SK-N-SH (cell line): ENCODE data around the gene TRIM62. TPM values are rescaled to one million over a fixed set of nuclear protein-coding genes. Genes with fewer than 3 reads are reported as not detected.

ENCODE experiments used
- CTCF ChIA-PET: fragments of 300-600, 350-600 bp; formaldehyde crosslinking; extraction: SDS; loops from one replicate; lab custom pipeline; 2021; lab: Yijun Ruan, JAX
- POLR2A ChIA-PET: fragments of 350-600 bp; sonication (Branson Sonifier 250); formaldehyde crosslinking; extraction: SDS; loops from one replicate; lab custom pipeline; 2020; ENCODE audit warnings: antibody characterized with exemption, inconsistent platforms; lab: Yijun Ruan, JAX
- DNase-seq: peaks from one replicate; pipeline ENCODE4 v3.0.0; 2012
- H2AFZ ChIP-seq: fragments of 200-600 bp; sonication (generic); 2 replicates; pipeline ENCODE4 v1.8.1; 2016; ENCODE audit warnings: antibody characterized with exemption, mild to moderate bottlenecking, low read depth
- H3F3A ChIP-seq: fragments of 200-600 bp; sonication (generic); replicated peaks from 2 replicates; pipeline ENCODE3; 2016; ENCODE audit warnings: antibody characterized with exemption, mild to moderate bottlenecking; ENCODE audit not compliant: insufficient read depth
- H3K27ac ChIP-seq, 2 experiments: fragments of 200-500 bp in 1 of 2; fragments of 200-600 bp in 1 of 2; sonication (Bioruptor generic) in 1 of 2; sonication (generic), shearing (Covaris generic) in 1 of 2; 2 replicates each; pipeline versions ENCODE4 v1.5.1 to v1.6.1; 2014 to 2016; ENCODE audit warnings: low read depth in 2 of 2, inconsistent platforms in 1 of 2, low read length in 1 of 2, mild to moderate bottlenecking in 1 of 2, mixed read lengths in 1 of 2
- H3K27me3 ChIP-seq: fragments of 200-600 bp; sonication (generic), shearing (Covaris generic); 2 replicates; pipeline ENCODE4 v1.6.1; 2016; ENCODE audit warnings: mixed run types; ENCODE audit not compliant: insufficient read depth
- H3K36me3 ChIP-seq, 2 experiments: fragments of 200-500 bp in 1 of 2; fragments of 200-600 bp in 1 of 2; sonication (Bioruptor generic) in 1 of 2; sonication (generic) in 1 of 2; replicated peaks in 1 of 2; 2 replicates each; pipeline versions ENCODE3 to v1.5.1; 2014 to 2016; ENCODE audit warnings: low read length in 1 of 2, mild to moderate bottlenecking in 1 of 2; ENCODE audit not compliant: insufficient read depth in 2 of 2, control insufficient read depth in 1 of 2
- H3K4me1 ChIP-seq, 2 experiments: fragments of 200-500 bp in 1 of 2; fragments of 200-600 bp in 1 of 2; sonication (Bioruptor generic) in 1 of 2; sonication (generic), shearing (Covaris generic) in 1 of 2; 2 replicates each; pipeline versions ENCODE4 v1.5.1 to v1.6.1; 2014 to 2016; ENCODE audit warnings: low read depth in 1 of 2, low read length in 1 of 2, mixed run types in 1 of 2; ENCODE audit not compliant: insufficient read depth in 2 of 2, control insufficient read depth in 1 of 2
- H3K4me2 ChIP-seq: fragments of 200-600 bp; sonication (generic), shearing (Covaris generic); 2 replicates; pipeline ENCODE4 v1.6.1; 2017; ENCODE audit warnings: mixed run types
- H3K4me3 ChIP-seq, 2 experiments: fragments of 200-500 bp in 1 of 2; fragments of 200-600 bp in 1 of 2; sonication (Bioruptor generic) in 1 of 2; sonication (generic), shearing (Covaris generic) in 1 of 2; 2 replicates each; pipeline versions ENCODE4 v1.5.1 to v1.8.1; 2014 to 2016; ENCODE audit warnings: low read depth in 2 of 2, inconsistent platforms in 1 of 2, low read length in 1 of 2, mild to moderate bottlenecking in 1 of 2, mixed read lengths in 1 of 2, moderate library complexity in 1 of 2
- H3K79me2 ChIP-seq: fragments of 200-600 bp; sonication (generic); 2 replicates; pipeline ENCODE4 v1.8.1; 2017; ENCODE audit warnings: mild to moderate bottlenecking; ENCODE audit not compliant: insufficient read depth
- H3K9ac ChIP-seq: fragments of 200-600 bp; sonication (generic); 2 replicates; pipeline ENCODE4 v1.6.1; 2017; ENCODE audit warnings: mixed run types
- H3K9me2 ChIP-seq: fragments of 200-600 bp; sonication (generic); 2 replicates; pipeline ENCODE4 v1.6.1; 2017; ENCODE audit warnings: mixed run types
- H3K9me3 ChIP-seq: fragments of 200-600 bp; sonication (generic); 2 replicates; pipeline ENCODE4 v1.6.1; 2017; ENCODE audit warnings: mixed run types, mild to moderate bottlenecking, moderate library complexity
- H4K20me1 ChIP-seq: fragments of 200-600 bp; sonication (generic); 2 replicates; pipeline ENCODE4 v1.6.1; 2017; ENCODE audit warnings: mild to moderate bottlenecking, mixed run types; ENCODE audit not compliant: insufficient read depth
- CHD2 ChIP-seq: fragments of 150-350 bp; IDR thresholded peaks from 2 replicates; pipeline ENCODE4 v1.6.1; 2018; ENCODE audit warnings: low read length; ENCODE audit not compliant: partially characterized antibody
- EP300 ChIP-seq, 2 experiments: IDR thresholded peaks; 2 replicates each; pipeline versions ENCODE4 v1.4.0 to v1.6.1; 2012; ENCODE audit warnings: borderline replicate concordance in 1 of 2, low read depth in 1 of 2, low read length in 1 of 2
- EZH2phosphoT487 ChIP-seq: fragments of 200-600 bp; sonication (generic); IDR thresholded peaks from 2 replicates; pipeline ENCODE4 v1.6.1; 2017; ENCODE audit warnings: low read depth, mixed run types, mild to moderate bottlenecking, antibody characterized with exemption, moderate library complexity, borderline replicate concordance
- FOSL2 ChIP-seq: IDR thresholded peaks from 2 replicates; pipeline ENCODE4 v1.4.0; 2012; ENCODE audit warnings: low read depth, mild to moderate bottlenecking, moderate library complexity, borderline replicate concordance
- GABPA ChIP-seq: IDR thresholded peaks from 2 replicates; pipeline ENCODE4 v1.4.0; 2012; ENCODE audit warnings: low read depth, mild to moderate bottlenecking
- MAX ChIP-seq: IDR thresholded peaks from 2 replicates; pipeline ENCODE4 v1.4.0; 2012; ENCODE audit warnings: low read depth
- MXI1 ChIP-seq: IDR thresholded peaks from 2 replicates; pipeline ENCODE4 v1.6.1; 2012; ENCODE audit warnings: mild to moderate bottlenecking, low read depth, low read length, improper control_type of control experiment
- NFIC ChIP-seq: IDR thresholded peaks from 2 replicates; pipeline ENCODE4 v1.4.0; 2012; ENCODE audit warnings: borderline replicate concordance
- NRF1 ChIP-seq: IDR thresholded peaks from 2 replicates; pipeline ENCODE4 v1.6.1; 2012; ENCODE audit warnings: low read depth, mild to moderate bottlenecking, low read length
- RAD21 ChIP-seq: IDR thresholded peaks from 2 replicates; pipeline ENCODE4 v1.6.1; 2012; ENCODE audit warnings: mild to moderate bottlenecking, low read length
- RCOR1 ChIP-seq: fragments of 150-350 bp; IDR thresholded peaks from 2 replicates; pipeline ENCODE4 v1.6.1; 2017; ENCODE audit warnings: antibody characterized with exemption, low read length
- SMC3 ChIP-seq: IDR thresholded peaks from 2 replicates; pipeline ENCODE4 v1.6.1; 2012; ENCODE audit warnings: low read depth, low read length, improper control_type of control experiment
- TAF1 ChIP-seq: IDR thresholded peaks from 2 replicates; pipeline ENCODE4 v1.6.1; 2012; ENCODE audit warnings: low read depth, mild to moderate bottlenecking, low read length, moderate library complexity, borderline replicate concordance
- TCF12 ChIP-seq: IDR thresholded peaks from 2 replicates; pipeline ENCODE4 v1.4.0; 2012
- TEAD4 ChIP-seq: IDR thresholded peaks from 2 replicates; pipeline ENCODE4 v1.4.0; 2012; ENCODE audit warnings: mild to moderate bottlenecking, borderline replicate concordance; ENCODE audit not compliant: insufficient read depth
- USF1 ChIP-seq: IDR thresholded peaks from 2 replicates; pipeline ENCODE4 v1.4.0; 2012; ENCODE audit warnings: low read depth, borderline replicate concordance
- YY1 ChIP-seq: IDR thresholded peaks from 2 replicates; pipeline ENCODE4 v1.4.0; 2012; ENCODE audit warnings: low read depth, mild to moderate bottlenecking
- ZBTB33 ChIP-seq: IDR thresholded peaks from 2 replicates; pipeline ENCODE4 v1.4.0; 2012; ENCODE audit warnings: low read depth, borderline replicate concordance
- WGBS: methylation state at CpG from one replicate; pipeline ENCODE4 v1.1.6; 2017; ENCODE audit warnings: low lambda C conversion rate; 5-methylcytosine and 5-hydroxymethylcytosine counted together
- polyA plus RNA-seq, 3 experiments: library from polyadenylated mRNA; depleted of rRNA; stranded (reverse); fragments of >200 nt; gene quantifications; 2 replicates each; pipeline ENCODE4 v1.2.3, GENCODE V29; 2012
- TF ChIP-seq, protein P1 (sequence below): fragments of 150-350 bp; IDR thresholded peaks from 2 replicates; pipeline ENCODE4 v1.6.1; 2016; ENCODE audit warnings: mild to moderate bottlenecking, low read depth, low read length

Gene TRIM62
- polyA plus RNA-seq, 1 of the 3 experiments (the other 2 are of a cell fraction), result 4.4 TPM

DNA sequence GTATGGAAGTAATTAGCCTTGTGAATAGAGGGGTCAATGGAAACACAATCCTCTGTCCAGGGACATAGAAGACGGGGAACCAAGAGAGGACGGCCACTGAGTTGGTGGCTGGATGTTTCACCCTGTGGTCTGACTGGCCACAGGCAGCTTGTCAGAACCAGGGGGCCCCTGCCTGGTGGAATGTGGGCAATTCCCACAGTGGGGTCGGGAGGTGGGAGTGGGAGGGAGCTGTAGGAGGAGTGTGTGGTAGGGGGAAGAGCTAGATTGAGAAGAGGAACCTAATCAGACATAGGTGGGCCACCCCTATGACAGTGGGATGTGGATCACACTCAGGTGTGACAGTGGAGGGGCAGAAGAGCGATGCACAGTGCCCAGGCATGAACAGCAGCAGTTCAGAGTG is 31.3 kb downstream of the TRIM62 start:
- no peaks in the 10 kb centered on the region for H3K9me3 ChIP-seq
- no peaks in the 10 kb centered on the region for H3K27me3 ChIP-seq
- POLR2A ChIA-PET, result interaction anchor here (1.2 kb wide), 1 partner anchor 22 kb away, joined by 3 read pairs; no protein-coding TSS in a partner anchor
- CTCF ChIA-PET, result interaction anchor here (0.6 to 1.3 kb wide), 4 partner anchors 11 to 463 kb away, joined by 3 to 7 read pairs (median 3); no protein-coding TSS in a partner anchor
- DNase-seq, result no peak
- no peaks in the 10 kb centered on the region for H3F3A ChIP-seq
- H3K36me3 ChIP-seq, result peaks cover 0 to 19% of the 10 kb centered on the region in 2 experiments
- H3K4me1 ChIP-seq, result peaks cover 0 to 24% of the 10 kb centered on the region in 2 experiments; a peak in 1 of 4 replicates
- 84% methylated on average over 4 of the region's 4 CpGs for WGBS
- H3K9ac ChIP-seq, result no peak overlapping the region
- TF ChIP-seq FOSL2 (no peak), ZBTB33 (no peak), RAD21 (no peak), TAF1 (no peak), MAX (no peak), RCOR1 (no peak), USF1 (no peak), EZH2phosphoT487 (no peak)
- TF ChIP-seq, protein P1, sequence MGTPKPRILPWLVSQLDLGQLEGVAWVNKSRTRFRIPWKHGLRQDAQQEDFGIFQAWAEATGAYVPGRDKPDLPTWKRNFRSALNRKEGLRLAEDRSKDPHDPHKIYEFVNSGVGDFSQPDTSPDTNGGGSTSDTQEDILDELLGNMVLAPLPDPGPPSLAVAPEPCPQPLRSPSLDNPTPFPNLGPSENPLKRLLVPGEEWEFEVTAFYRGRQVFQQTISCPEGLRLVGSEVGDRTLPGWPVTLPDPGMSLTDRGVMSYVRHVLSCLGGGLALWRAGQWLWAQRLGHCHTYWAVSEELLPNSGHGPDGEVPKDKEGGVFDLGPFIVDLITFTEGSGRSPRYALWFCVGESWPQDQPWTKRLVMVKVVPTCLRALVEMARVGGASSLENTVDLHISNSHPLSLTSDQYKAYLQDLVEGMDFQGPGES, result no peak
- no peak overlapping the region for H3K27ac ChIP-seq
- no peak overlapping the region for H3K4me2 ChIP-seq
- no peak overlapping the region for H2AFZ ChIP-seq
- no peak overlapping the region for H3K4me3 ChIP-seq
- no peaks in the 10 kb centered on the region for H3K79me2 ChIP-seq
- H3K9me2 ChIP-seq, result no peaks in the 10 kb centered on the region
- no peaks in the 10 kb centered on the region for H4K20me1 ChIP-seq

- H2AFZ ChIP-seq, result no peak overlapping the region
- POLR2A ChIA-PET, result no interaction called here
- H3K4me3 ChIP-seq, result no peak overlapping the region
- no peaks in the 10 kb centered on the region for H3K9me3 ChIP-seq
- H3K27ac ChIP-seq, result no peak overlapping the region
- H3F3A ChIP-seq, result no peaks in the 10 kb centered on the region
- CTCF ChIA-PET, result interaction anchor here (0.9 to 1.3 kb wide), 3 partner anchors 10 to 464 kb away, joined by 3 to 7 read pairs (median 3); no protein-coding TSS in a partner anchor
- 90% methylated on average over 7 of the region's 7 CpGs for WGBS
- DNase-seq, result no peak
- no peaks in the 10 kb centered on the region for H4K20me1 ChIP-seq
- H3K4me2 ChIP-seq, result no peak overlapping the region
- H3K9ac ChIP-seq, result no peak overlapping the region
- no peaks in the 10 kb centered on the region for H3K9me2 ChIP-seq
- H3K4me1 ChIP-seq, result peaks cover 0 to 24% of the 10 kb centered on the region in 2 experiments; a peak in 1 of 4 replicates
- H3K36me3 ChIP-seq, result peaks cover 0 to 20% of the 10 kb centered on the region in 2 experiments
- H3K27me3 ChIP-seq, result no peaks in the 10 kb centered on the region
- H3K79me2 ChIP-seq, result no peaks in the 10 kb centered on the region
- TF ChIP-seq NRF1 (no peak), TAF1 (no peak), CHD2 (no peak), GABPA (no peak), TEAD4 (no peak), SMC3 (no peak), MXI1 (no peak), TCF12 (no peak), USF1 (no peak), NFIC (no peak), YY1 (no peak), EP300 (IDR thresholded peaks at IDR 0.05; ENCODE audit: borderline replicate concordance in 1 of 2, low read depth in 1 of 2, low read length in 1 of 2) (no peak), EZH2phosphoT487 (no peak), FOSL2 (no peak)
- TF ChIP-seq, protein P1, result no peak
Observed at GRCh38 chr1:33149453-33150190, 32.2 kb downstream of the TRIM62 start.
